ENCODE results near the gene DEFB116. TPM values are rescaled to one million over a fixed set of nuclear protein-coding genes. Genes with fewer than 3 reads are reported as not detected.
"Not testable (repeated sequence)": the region's sequence is repeated elsewhere in the genome, so short reads cannot be mapped to it uniquely, and the experiment has no call there.

Gene DEFB116, protein sequence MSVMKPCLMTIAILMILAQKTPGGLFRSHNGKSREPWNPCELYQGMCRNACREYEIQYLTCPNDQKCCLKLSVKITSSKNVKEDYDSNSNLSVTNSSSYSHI
- not detected for total RNA-seq

GRCh38 chr20:31308535-31309162 lies at the start of gene DEFB116:
Gene DEFB116, minus strand, starts transcription at chr20:31308585. Its CDS starts 0 bp downstream, at chr20:31308585.
- no peak within 1 kb of the TSS for H3K27ac ChIP-seq
- 48% methylated on average over 8 of the region's 8 CpGs for WGBS
- H3K4me1 ChIP-seq (replicated peaks) = no peaks in the 10 kb centered on the region
- no peaks in the 10 kb centered on the region for H3K27me3 ChIP-seq (replicated peaks; ENCODE audit: insufficient read depth)
- H3K9me3 ChIP-seq = no peaks in the 10 kb centered on the region
- DNase-seq (ENCODE audit: low spot score) = no peak
- no peaks in the 10 kb centered on the region for H3K36me3 ChIP-seq
- intact Hi-C loops (cut with DNase I) = no loop called here
- H3K4me3 ChIP-seq = no peak within 1 kb of the TSS
- no peak for TF ChIP-seq POLR2A (IDR thresholded peaks at IDR 0.05)
- TF ChIP-seq CTCF (IDR thresholded peaks at IDR 0.05) = no peak
- TF ChIP-seq POLR2AphosphoS5 (IDR thresholded peaks at IDR 0.05) = no peak

GRCh38 chr20:31355981-31356380 lies 47.6 kb upstream of the DEFB116 start:
- Histone ChIP-seq H3K27ac (no peak overlapping the region), H3K27me3 (replicated peaks; ENCODE audit: insufficient read depth) (no peaks in the 10 kb centered on the region), H3K4me1 (replicated peaks) (no peaks in the 10 kb centered on the region), H3K4me3 (no peak overlapping the region), H3K9me3 (no peaks in the 10 kb centered on the region), H3K36me3 (no peaks in the 10 kb centered on the region)
- DNase-seq (ENCODE audit: low spot score) = no peak
- WGBS = 46% methylated on average over 1 of the region's 1 CpG
- intact Hi-C loops (cut with DNase I) = no loop called here
- no peak for TF ChIP-seq POLR2A (IDR thresholded peaks at IDR 0.05)
- no peak for TF ChIP-seq CTCF (IDR thresholded peaks at IDR 0.05)
- TF ChIP-seq POLR2AphosphoS5 (IDR thresholded peaks at IDR 0.05) = no peak

DNA sequence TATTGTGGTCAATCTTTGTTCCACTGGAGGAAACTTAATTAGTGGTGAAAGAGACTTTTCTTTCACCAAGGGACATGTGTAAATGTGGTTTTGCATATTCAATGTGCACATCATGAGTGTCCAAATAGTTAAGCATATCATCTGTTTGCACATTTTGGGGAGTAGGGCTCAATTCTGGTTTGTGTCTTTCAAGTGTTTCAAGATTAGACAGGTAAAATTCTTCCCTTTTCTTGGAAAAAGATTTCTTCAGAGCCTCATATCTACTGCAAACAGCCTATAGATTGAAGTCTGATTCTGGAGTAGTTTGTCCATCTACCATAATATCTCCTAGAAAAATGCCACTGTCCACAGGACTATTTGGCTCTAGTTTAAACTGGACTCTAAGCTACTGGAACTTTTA lies 33.1 kb upstream of the DEFB116 start:
- Histone ChIP-seq H3K36me3 (no peaks in the 10 kb centered on the region), H3K27ac (no peak overlapping the region), H3K4me1 (replicated peaks) (no peaks in the 10 kb centered on the region), H3K4me3 (no peak overlapping the region), H3K9me3 (no peaks in the 10 kb centered on the region), H3K27me3 (replicated peaks; ENCODE audit: insufficient read depth) (no peaks in the 10 kb centered on the region)
- intact Hi-C loops (cut with DNase I) = no loop called here
- no peak for DNase-seq (ENCODE audit: low spot score)
- TF ChIP-seq CTCF (IDR thresholded peaks at IDR 0.05) (no peak), POLR2A (IDR thresholded peaks at IDR 0.05) (no peak), POLR2AphosphoS5 (IDR thresholded peaks at IDR 0.05) (no peak)

DNA sequence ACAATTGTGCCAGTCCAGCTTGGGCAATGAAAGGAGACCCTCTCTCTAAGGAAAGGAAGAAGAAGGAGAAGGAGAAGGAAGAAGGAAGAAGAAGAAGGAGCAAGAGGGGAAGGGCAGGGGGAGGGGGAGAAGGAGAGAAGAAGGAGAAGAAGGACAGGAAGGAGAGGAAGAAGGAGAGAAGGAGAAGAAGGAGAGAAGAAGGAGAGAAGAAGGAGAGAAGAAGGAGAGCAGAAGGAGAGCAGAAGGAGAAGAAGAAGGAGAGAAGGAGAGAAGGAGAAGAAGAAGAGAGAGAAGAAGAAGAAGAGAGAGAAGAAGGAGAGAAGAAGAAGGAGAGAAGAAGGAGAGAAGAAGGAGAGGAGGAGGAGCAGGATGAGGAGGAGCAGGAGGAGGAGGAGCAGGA lies 22.5 kb upstream of the DEFB116 start:
- Histone ChIP-seq H3K9me3 (no peaks in the 10 kb centered on the region), H3K27ac (no peak overlapping the region), H3K4me3 (no peak overlapping the region), H3K4me1 (replicated peaks) (no peaks in the 10 kb centered on the region), H3K27me3 (replicated peaks; ENCODE audit: insufficient read depth) (no peaks in the 10 kb centered on the region), H3K36me3 (no peaks in the 10 kb centered on the region)
- no peak for TF ChIP-seq POLR2A (IDR thresholded peaks at IDR 0.05)
- TF ChIP-seq POLR2AphosphoS5 (IDR thresholded peaks at IDR 0.05) = no peak
- no peak for TF ChIP-seq CTCF (IDR thresholded peaks at IDR 0.05)
- DNase-seq (ENCODE audit: low spot score) = no peak
- intact Hi-C loops (cut with DNase I) = no loop called here

- no peaks in the 10 kb centered on the region for H3K27me3 ChIP-seq (replicated peaks; ENCODE audit: insufficient read depth)
- H3K4me3 ChIP-seq = no peak overlapping the region
- H3K36me3 ChIP-seq = no peaks in the 10 kb centered on the region
- H3K27ac ChIP-seq = no peak overlapping the region
- TF ChIP-seq CTCF (IDR thresholded peaks at IDR 0.05) = no peak
- TF ChIP-seq POLR2AphosphoS5 (IDR thresholded peaks at IDR 0.05) = no peak
- TF ChIP-seq POLR2A (IDR thresholded peaks at IDR 0.05) = no peak
- H3K4me1 ChIP-seq (replicated peaks) = no peaks in the 10 kb centered on the region
- H3K9me3 ChIP-seq = no peaks in the 10 kb centered on the region
- no peak for DNase-seq (ENCODE audit: low spot score)
- WGBS = 47% methylated on average over 3 of the region's 3 CpGs
- intact Hi-C loops (cut with DNase I) = no loop called here
These were observed 14.1 kb upstream of the DEFB116 start for GRCh38 chr20:31322504-31322903.

- intact Hi-C loops (cut with DNase I); H3K27me3 ChIP-seq (replicated peaks; ENCODE audit: insufficient read depth); H3K36me3 ChIP-seq; DNase-seq (ENCODE audit: low spot score); H3K9me3 ChIP-seq; H3K4me1 ChIP-seq (replicated peaks); H3K4me3 ChIP-seq; H3K27ac ChIP-seq: not testable (repeated sequence)
- 60% methylated on average over 7 of the region's 7 CpGs for WGBS
These were observed 23.4 kb downstream of the DEFB116 start for GRCh38 chr20:31284964-31285363.
